Vagina (tissue), 2 donors: ENCODE results near the gene TOR4A. TPM values are rescaled to one million over a fixed set of nuclear protein-coding genes. Genes with fewer than 3 reads are reported as not detected.

Source experiments
- DNase-seq, 2 donors: peaks; one replicate each; pipeline ENCODE4 v3.0.0-alpha.2; 2017; ENCODE audit errors: extremely low spot score in 2 of 2
- H3K27ac ChIP-seq: fragments of 200-600 bp; sonication (generic); one replicate; pipeline ENCODE4 v1.5.1; 2019
- H3K27me3 ChIP-seq: fragments of 200-600 bp; sonication (generic); one replicate; pipeline ENCODE4 v1.5.1; 2019
- H3K36me3 ChIP-seq, 2 donors: fragments of 200-600 bp; sonication (generic); one replicate each; pipeline ENCODE4 v1.5.1; 2017 to 2019
- H3K4me1 ChIP-seq: fragments of 200-600 bp; sonication (generic); one replicate; pipeline ENCODE4 v1.5.1; 2019
- H3K4me3 ChIP-seq, 2 donors: fragments of 200-600 bp; sonication (generic); 1 replicate in 1 of 2; 2 replicates in 1 of 2; pipeline ENCODE4 v1.5.1; 2016 to 2019
- H3K9me3 ChIP-seq: fragments of 200-600 bp; sonication (generic); one replicate; pipeline ENCODE4 v1.5.1; 2019
- POLR2A ChIP-seq, 2 donors: fragments of 450-650 bp; IDR thresholded peaks; one replicate each; pipeline ENCODE4 v1.6.1; 2017; ENCODE audit warnings: antibody characterized with exemption in 2 of 2, mild to moderate bottlenecking in 2 of 2, moderate library complexity in 2 of 2
- POLR2AphosphoS5 ChIP-seq, 2 donors: sonication (generic); formaldehyde crosslinking; IDR thresholded peaks; one replicate each; pipeline ENCODE4 v1.9.0; 2017; ENCODE audit warnings: antibody characterized with exemption in 2 of 2, mild to moderate bottlenecking in 2 of 2, low read depth in 1 of 2; ENCODE audit not compliant: insufficient read depth in 1 of 2
- intact Hi-C: fragments of 100-400 bp; cut with DNase I; formaldehyde crosslinking; loops from one replicate; pipeline ENCODE4 v1.15.1; 2023
- total RNA-seq: library from RNA; depleted of rRNA; stranded (reverse); fragments of >200 nt; gene quantifications from one replicate; pipeline ENCODE4 v1.2.3, GENCODE V29; 2016
- TF ChIP-seq, protein P1 (sequence below), 3 experiments: fragments of 450-650 bp in 2 of 3; fragments of 200-600 bp in 1 of 3; sonication (generic) in 1 of 3; IDR thresholded peaks; one replicate each; pipeline ENCODE4 v1.5.1; 2017 to 2019; ENCODE audit warnings: antibody characterized with exemption in 3 of 3, mild to moderate bottlenecking in 2 of 3, moderate library complexity in 2 of 3

Gene TOR4A
- total RNA-seq, 1 donor from 2014 or later, result 13.0 TPM

- no peaks in the 10 kb centered on the region for H3K27me3 ChIP-seq
- no peak overlapping the region for H3K27ac ChIP-seq
- H3K4me3 ChIP-seq, result no peak overlapping the region
- TF ChIP-seq, protein P1, sequence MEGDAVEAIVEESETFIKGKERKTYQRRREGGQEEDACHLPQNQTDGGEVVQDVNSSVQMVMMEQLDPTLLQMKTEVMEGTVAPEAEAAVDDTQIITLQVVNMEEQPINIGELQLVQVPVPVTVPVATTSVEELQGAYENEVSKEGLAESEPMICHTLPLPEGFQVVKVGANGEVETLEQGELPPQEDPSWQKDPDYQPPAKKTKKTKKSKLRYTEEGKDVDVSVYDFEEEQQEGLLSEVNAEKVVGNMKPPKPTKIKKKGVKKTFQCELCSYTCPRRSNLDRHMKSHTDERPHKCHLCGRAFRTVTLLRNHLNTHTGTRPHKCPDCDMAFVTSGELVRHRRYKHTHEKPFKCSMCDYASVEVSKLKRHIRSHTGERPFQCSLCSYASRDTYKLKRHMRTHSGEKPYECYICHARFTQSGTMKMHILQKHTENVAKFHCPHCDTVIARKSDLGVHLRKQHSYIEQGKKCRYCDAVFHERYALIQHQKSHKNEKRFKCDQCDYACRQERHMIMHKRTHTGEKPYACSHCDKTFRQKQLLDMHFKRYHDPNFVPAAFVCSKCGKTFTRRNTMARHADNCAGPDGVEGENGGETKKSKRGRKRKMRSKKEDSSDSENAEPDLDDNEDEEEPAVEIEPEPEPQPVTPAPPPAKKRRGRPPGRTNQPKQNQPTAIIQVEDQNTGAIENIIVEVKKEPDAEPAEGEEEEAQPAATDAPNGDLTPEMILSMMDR (IDR thresholded peaks at IDR 0.05), result no peak
- TF ChIP-seq POLR2A (IDR thresholded peaks at IDR 0.05), result no peak
- TF ChIP-seq POLR2AphosphoS5 (IDR thresholded peaks at IDR 0.05; ENCODE audit: insufficient read depth in 1 of 2, low read depth in 1 of 2), result no peak
- H3K4me1 ChIP-seq, result peaks cover 48% of the 10 kb centered on the region
- H3K36me3 ChIP-seq, result peaks cover 0 to 14% of the 10 kb centered on the region in 2 donors
- no peak for DNase-seq
- H3K9me3 ChIP-seq, result no peaks in the 10 kb centered on the region
- intact Hi-C loops, result no loop called here
Measured at GRCh38 chr9:137243626-137244485, 33.7 kb upstream of the TOR4A start.

GRCh38 chr9:137244486-137245449, 32.8 kb upstream of the TOR4A start:
- no peak for TF ChIP-seq POLR2AphosphoS5 (IDR thresholded peaks at IDR 0.05; ENCODE audit: insufficient read depth in 1 of 2, low read depth in 1 of 2)
- TF ChIP-seq POLR2A (IDR thresholded peaks at IDR 0.05), result no peak
- TF ChIP-seq, protein P1 (IDR thresholded peaks at IDR 0.05), result no peak
- Histone ChIP-seq H3K9me3 (no peaks in the 10 kb centered on the region), H3K4me3 (no peak overlapping the region), H3K27ac (no peak overlapping the region), H3K4me1 (peaks cover 40% of the 10 kb centered on the region), H3K27me3 (no peaks in the 10 kb centered on the region), H3K36me3 (peaks cover 0 to 14% of the 10 kb centered on the region in 2 donors)
- intact Hi-C loops, result no loop called here
- no peak for DNase-seq

- H3K27ac ChIP-seq, result no peak overlapping the region
- H3K9me3 ChIP-seq, result no peaks in the 10 kb centered on the region
- H3K4me3 ChIP-seq, result no peak overlapping the region
- H3K36me3 ChIP-seq, result peaks cover 0 to 14% of the 10 kb centered on the region in 2 donors
- peaks cover 35% of the 10 kb centered on the region for H3K4me1 ChIP-seq
- no peak for DNase-seq
- intact Hi-C loops, result no loop called here
- no peak for TF ChIP-seq POLR2A (IDR thresholded peaks at IDR 0.05)
- TF ChIP-seq, protein P1 (IDR thresholded peaks at IDR 0.05), result no peak
- no peak for TF ChIP-seq POLR2AphosphoS5 (IDR thresholded peaks at IDR 0.05; ENCODE audit: insufficient read depth in 1 of 2, low read depth in 1 of 2)
- H3K27me3 ChIP-seq, result no peaks in the 10 kb centered on the region
Measured at GRCh38 chr9:137245450-137246421, 31.8 kb upstream of the TOR4A start.

DNA sequence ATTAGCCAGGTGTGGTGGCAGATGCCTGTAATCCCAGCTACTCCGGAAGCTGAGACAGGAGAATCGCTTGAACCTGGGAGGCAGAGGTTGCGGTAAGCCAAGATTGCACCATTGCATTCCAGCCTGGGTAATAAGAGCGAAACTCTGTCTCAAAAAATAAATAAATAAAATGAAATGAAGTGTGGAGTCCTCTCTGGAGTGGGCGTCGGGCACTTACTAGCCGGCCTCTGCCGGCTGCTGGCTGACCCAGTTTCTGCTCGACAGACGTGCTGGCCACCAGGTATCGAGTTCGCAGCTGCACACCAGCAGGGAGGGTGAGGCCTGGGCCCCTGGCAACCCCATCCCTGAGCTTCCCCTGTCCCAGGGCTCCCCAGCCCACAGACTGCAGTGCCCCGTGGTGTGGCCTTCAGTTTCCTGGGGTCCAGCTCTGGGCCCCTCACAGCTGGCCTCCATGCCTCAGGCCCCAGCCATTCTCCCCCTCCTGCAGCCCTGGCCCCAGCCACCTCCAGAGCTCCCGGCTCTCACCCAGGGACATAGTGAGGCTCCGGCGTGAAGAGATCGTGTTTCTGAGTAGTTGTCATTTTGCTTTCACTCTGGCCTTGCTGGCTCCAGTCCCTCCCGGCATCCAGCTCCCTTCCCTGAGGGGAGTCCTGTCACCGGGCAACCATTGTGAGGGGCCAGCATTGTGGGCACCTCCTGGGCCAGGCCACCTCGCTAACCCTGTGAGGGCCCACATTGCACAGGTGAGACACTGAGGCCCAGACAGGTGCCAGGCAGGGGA, 30.2 kb upstream of the TOR4A start:
- intact Hi-C loops, result no loop called here
- no peaks in the 10 kb centered on the region for H3K27me3 ChIP-seq
- H3K4me3 ChIP-seq, result no peak overlapping the region
- no peak overlapping the region for H3K27ac ChIP-seq
- DNase-seq, result no peak
- TF ChIP-seq, protein P1 (IDR thresholded peaks at IDR 0.05), result no peak
- no peak for TF ChIP-seq POLR2AphosphoS5 (IDR thresholded peaks at IDR 0.05; ENCODE audit: insufficient read depth in 1 of 2, low read depth in 1 of 2)
- no peak for TF ChIP-seq POLR2A (IDR thresholded peaks at IDR 0.05)
- peaks cover 27% of the 10 kb centered on the region for H3K4me1 ChIP-seq
- H3K9me3 ChIP-seq, result no peaks in the 10 kb centered on the region
- H3K36me3 ChIP-seq, result peaks cover 0 to 14% of the 10 kb centered on the region in 2 donors
